Measurements from ENCODE around the gene CNTNAP5.

Gene CNTNAP5

DNA sequence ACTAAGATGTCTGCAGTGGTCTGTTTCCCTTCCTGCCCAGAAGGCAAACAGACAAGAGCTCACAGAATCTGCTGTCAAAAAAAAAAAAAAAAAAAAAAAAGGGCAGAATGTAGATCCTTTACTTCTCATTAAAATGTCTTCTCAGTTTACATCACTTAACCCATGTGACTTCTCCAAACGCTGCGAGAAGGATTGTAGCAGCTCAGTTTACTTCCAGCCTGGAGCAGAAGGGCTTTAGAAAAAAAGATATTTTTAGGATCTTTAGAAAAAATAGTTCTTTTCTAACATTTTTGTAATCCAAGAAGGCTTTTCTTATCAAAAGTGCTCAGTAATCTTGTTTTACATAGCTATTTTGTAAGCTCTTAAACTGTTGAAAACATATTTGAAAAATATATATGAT, 425.4 kb downstream of the CNTNAP5 start:
- no peak overlapping the region for H3K4me3 ChIP-seq (ENCODE audit: low read depth, low read length)
- TF ChIP-seq, protein P1, sequence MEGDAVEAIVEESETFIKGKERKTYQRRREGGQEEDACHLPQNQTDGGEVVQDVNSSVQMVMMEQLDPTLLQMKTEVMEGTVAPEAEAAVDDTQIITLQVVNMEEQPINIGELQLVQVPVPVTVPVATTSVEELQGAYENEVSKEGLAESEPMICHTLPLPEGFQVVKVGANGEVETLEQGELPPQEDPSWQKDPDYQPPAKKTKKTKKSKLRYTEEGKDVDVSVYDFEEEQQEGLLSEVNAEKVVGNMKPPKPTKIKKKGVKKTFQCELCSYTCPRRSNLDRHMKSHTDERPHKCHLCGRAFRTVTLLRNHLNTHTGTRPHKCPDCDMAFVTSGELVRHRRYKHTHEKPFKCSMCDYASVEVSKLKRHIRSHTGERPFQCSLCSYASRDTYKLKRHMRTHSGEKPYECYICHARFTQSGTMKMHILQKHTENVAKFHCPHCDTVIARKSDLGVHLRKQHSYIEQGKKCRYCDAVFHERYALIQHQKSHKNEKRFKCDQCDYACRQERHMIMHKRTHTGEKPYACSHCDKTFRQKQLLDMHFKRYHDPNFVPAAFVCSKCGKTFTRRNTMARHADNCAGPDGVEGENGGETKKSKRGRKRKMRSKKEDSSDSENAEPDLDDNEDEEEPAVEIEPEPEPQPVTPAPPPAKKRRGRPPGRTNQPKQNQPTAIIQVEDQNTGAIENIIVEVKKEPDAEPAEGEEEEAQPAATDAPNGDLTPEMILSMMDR (IDR thresholded peaks at IDR 0.05; ENCODE audit: low read depth, low read length): no peak

DNA sequence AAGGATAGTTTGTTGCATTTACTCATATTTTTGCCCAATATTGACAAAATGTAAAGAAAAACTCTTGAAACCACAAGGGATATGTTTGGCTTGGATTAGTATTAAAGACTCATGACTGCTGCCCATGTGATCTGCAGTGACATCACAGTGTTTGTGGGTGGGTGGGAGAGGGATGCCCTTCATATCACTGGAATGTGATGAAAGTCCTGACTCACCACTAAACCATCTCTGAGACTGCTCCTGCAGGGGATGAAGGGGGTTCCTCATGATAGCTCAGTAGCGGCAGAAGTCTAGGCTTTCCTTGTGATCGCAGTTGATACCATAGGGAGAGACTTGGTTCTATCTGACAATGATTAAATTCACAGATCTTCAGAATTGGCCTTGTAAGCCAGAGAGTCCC, 451.2 kb downstream of the CNTNAP5 start:
- TF ChIP-seq, protein P1 (IDR thresholded peaks at IDR 0.05; ENCODE audit: low read depth, low read length): no peak
- H3K4me3 ChIP-seq (ENCODE audit: low read depth, low read length): no peak overlapping the region

DNA sequence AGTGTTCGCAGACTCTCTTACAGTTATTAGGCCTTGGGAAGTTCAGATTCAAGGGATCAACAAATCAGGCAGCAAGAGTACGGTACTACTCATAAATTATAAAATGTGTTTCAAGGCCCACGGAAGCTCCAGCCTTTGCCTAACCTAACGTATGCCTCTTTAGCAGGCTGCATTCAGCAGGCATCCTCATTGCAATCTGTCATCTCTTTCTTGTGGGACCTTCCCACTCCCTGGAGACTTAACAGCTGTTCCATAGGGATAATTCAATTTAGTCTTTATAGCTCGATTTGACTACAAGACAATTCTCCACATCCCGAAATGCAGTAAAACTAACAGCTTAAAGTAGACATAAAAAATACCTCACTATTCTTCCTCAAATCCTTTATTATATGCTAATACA, 453.7 kb downstream of the CNTNAP5 start:
- TF ChIP-seq, protein P1 (IDR thresholded peaks at IDR 0.05; ENCODE audit: low read depth, low read length): no peak
- no peak overlapping the region for H3K4me3 ChIP-seq (ENCODE audit: low read depth, low read length)

DNA sequence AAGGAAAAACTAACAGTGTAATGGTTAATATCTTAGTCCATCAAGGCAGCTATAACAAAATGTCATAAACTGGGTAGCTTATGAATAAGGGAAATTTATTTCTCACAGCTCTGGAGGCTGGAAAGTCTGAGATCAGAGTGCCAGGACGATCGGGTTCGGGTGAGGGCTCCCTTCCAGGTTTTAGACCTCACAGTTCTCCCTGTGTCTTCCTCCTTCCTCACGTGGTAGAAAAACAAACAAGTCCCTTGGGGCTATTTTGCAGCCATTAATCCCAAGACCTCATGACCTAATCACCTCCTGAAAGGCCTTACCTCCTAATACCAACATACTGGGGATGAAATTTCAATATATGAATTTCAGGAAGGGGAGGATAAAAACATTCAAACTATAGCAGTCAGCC, 455.9 kb downstream of the CNTNAP5 start:
- no peak overlapping the region for H3K4me3 ChIP-seq (ENCODE audit: low read depth, low read length)
- TF ChIP-seq, protein P1 (IDR thresholded peaks at IDR 0.05; ENCODE audit: low read depth, low read length): no peak

DNA sequence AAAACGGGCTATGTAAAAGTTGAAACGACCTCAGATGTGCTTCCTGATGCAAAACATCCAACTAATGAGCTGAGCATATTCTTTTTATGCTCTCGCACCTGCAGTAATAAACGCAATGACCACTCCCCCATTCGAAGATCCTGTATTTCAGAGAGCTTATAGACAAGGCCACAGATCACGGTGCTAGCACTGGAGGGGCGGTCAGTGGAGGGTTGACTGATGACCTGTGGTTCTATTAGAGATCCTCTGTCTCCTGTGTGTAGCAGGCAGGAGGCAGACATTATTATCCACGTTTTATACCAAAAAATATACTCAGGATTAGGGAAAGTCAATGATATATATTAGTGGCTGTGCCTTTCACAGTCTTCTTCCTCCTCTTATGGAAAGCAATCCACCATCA, 457.0 kb downstream of the CNTNAP5 start:
- H3K4me3 ChIP-seq (ENCODE audit: low read depth, low read length): no peak overlapping the region
- TF ChIP-seq, protein P1 (IDR thresholded peaks at IDR 0.05; ENCODE audit: low read depth, low read length): no peak

DNA sequence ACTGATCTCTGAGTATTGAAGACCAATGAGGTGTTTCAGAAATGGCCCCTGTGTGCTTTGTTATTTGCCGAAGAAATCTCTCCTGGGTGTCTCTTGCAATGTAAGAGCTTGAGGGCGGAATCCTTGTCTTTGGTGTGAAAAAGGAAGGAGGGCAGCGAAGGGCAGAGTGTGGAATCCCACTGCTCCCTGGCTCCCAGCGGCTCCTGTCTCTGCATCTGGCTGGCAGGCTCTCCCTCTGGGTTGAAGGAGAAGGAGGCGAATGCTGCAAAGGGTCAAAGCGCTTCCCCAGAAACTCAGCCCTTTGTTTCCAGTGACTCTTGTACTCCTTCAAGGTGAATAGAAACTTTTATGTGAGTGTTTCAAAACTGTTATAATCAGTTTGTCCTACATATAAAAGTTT, 457.5 kb downstream of the CNTNAP5 start:
- TF ChIP-seq, protein P1 (IDR thresholded peaks at IDR 0.05; ENCODE audit: low read depth, low read length): no peak

DNA sequence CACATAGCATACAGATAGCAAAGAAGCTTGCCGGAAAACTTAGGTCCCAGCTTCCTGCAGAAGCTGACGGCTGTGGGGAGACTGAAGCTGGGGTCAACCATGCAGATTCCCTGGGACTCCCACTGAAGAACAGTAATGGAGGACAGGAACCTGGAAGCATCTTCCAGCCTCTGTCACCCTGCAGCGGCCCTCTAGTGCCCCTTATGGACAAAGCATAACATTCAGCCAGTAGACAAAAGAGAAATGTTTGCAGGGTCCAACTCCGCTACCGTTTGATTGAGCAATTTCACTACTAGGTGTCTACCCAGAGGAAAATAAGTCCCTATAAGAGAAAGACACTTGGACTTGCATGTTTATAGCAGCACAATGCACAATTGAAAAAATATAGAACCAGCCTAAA, 460.6 kb downstream of the CNTNAP5 start:
- TF ChIP-seq, protein P1 (IDR thresholded peaks at IDR 0.05; ENCODE audit: low read depth, low read length): no peak
- no peak overlapping the region for H3K4me3 ChIP-seq (ENCODE audit: low read depth, low read length)

More for the DNA sequence above, 457.5 kb downstream of the CNTNAP5 start:
- H3K4me3 ChIP-seq (ENCODE audit: low read depth, low read length): no peak overlapping the region
